Stimulated activated naive CD8-positive, alpha-beta T cell treated with anti-CD3 and anti-CD28 coated beads, Interleukin-15, Interleukin-2, amounts not matched to agents 100 U/mL and 50 U/mL, for 24 hours (primary cell): ENCODE results near the gene NANS.
"Not testable (repeated sequence)": the region's sequence is repeated elsewhere in the genome, so short reads cannot be mapped to it uniquely, and the experiment has no call there.

Source experiments
- ATAC-seq: fragments of 150-1000 bp; cut with Tn5 transposase; one replicate; pipeline ENCODE4 v1.10.0; 2021
- DNase-seq: peaks from one replicate; pipeline ENCODE4 v3.0.0; 2021

The NANS gene

DNA sequence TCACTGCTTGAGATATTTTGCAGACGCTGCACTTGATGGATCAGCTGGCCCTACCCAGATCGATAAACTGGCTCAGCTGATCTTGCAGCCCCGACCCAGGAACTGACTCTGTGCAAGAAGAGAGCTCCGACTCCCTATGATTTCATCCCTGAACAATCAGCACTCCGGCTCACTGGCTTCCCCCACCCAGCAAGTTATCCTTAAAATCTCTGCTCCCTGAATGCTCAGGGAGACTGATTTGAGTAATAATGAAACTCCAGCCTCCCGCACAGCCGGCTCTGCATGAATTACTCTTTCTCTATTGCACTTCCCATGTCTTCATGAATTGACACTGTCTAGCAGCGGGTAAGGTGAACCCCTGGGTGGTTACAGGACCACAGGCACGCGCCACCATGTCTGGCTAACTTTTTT is 16.9 kb upstream of the NANS start:
- ATAC-seq = no peak
- DNase-seq = no peak

DNA sequence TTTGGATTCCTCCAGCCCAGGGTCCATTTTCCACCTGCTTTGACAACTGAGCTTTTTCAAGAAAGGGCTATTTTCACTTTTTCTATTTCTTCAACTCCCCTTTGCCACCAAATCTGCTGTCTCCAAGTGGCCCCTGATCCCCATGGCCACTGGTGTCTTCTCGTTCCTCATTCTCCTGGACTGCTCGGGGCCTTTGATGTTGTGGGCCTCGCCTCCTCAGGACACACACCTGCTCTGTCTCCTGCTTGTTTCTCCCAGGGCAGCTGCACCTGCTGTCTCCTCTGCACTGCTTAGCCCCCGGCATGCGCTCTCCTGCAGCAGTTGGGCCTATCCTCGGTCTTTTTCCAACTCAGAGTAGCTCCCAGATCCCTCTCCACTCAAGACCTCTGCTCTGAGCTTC is 16.3 kb upstream of the NANS start:
- ATAC-seq = no peak
- no peak for DNase-seq

GRCh38 chr9:98043915-98044314 is 12.6 kb upstream of the NANS start:
- ATAC-seq (no peak), DNase-seq (no peak)

- ATAC-seq = peak; percentile 84
- peak; percentile 19 for DNase-seq
Measured at GRCh38 chr9:98045234-98046179, 11.0 kb upstream of the NANS start.

GRCh38 chr9:98046180-98046543 is 10.4 kb upstream of the NANS start:
- DNase-seq (no peak), ATAC-seq (no peak)

- ATAC-seq (peak; percentile 55), DNase-seq (no peak)
Measured at GRCh38 chr9:98047002-98047401, 9.5 kb upstream of the NANS start.

GRCh38 chr9:98049288-98050072 is 7.1 kb upstream of the NANS start:
- DNase-seq (no peak), ATAC-seq (no peak)

GRCh38 chr9:98050351-98050750 is 6.2 kb upstream of the NANS start:
- no peak for ATAC-seq
- no peak for DNase-seq

- no peak for ATAC-seq
Measured at GRCh38 chr9:98054376-98054951, 2.1 kb upstream of the NANS start.

DNA sequence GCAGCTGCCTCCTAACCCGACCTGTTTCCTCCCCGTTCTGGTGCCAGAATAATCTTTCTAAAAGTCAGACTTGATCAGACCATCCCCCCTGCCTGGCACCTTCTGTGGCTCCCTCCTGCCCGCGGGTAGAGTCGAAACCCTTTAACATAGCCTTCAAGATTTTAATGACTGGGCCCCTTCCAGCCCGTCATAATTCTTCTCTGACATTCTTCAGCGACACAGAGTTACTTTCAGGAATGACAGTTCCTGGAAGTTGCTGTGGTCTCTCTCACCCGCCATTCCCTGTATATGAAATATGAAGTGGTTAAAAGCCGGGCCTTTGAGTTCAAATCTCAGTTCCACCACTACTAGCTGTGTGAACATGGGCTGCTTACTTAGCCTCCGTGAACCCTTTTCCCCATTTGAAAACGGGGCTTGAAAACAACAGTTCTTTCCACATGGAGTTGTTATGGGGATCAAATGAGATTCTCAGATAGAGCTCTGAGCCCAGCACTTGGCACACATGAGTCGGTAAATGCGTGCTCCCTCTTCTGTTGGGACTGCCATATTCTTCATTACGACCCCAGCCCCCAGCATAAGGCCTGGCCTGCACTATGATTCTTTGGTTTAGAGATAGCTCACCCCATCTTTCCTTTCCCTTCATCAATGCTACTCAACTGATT is 737 bp downstream of the NANS start:
- no peak for DNase-seq
- no peak for ATAC-seq

More at GRCh38 chr9:98054376-98054951, 2.1 kb upstream of the NANS start:
- no peak for DNase-seq

GRCh38 chr9:98062161-98062560 is 5.6 kb downstream of the NANS start:
- no peak for ATAC-seq
- no peak for DNase-seq

DNA sequence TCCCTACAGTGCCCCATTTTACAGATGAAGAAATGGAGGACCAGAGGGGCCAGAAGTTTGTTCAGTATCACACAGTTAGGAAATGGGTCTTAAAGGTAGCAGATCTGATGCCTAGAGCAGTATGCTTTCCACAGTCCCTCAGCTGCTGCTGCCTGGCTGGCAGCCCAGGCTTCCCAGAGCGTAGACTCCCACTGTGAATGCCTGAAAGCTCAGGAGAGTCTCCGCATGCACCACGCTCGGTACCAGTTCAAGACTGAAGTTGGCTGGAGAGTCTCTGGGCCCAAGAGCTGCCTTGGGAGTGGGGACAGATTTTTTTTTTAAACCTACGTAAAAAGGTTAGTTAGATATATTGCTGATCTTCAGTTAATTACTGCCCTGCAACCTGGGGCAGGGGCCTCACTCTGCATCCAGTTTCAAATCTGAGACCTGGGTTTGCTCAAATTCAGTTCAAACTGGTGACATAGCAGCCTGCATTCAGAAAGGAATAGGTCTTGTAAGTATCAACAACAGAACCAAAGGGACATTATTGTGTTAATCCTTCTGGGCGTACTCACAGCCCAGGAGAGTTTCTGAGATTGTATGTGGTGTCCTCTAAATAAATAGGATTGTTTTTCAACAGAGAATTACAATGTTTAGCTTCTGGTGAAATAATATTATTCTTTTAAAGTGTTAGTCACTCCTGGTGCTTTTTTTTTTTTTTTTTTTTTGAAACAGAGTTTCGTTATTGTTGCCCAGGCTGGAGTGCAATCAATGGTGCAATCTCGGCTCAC is 8.3 kb downstream of the NANS start:
- DNase-seq (no peak), ATAC-seq (no peak)

- no peak for DNase-seq
- ATAC-seq = no peak
Measured at GRCh38 chr9:98066235-98066634, 9.7 kb downstream of the NANS start.

GRCh38 chr9:98067184-98067583 is 10.7 kb downstream of the NANS start:
- no peak for DNase-seq
- no peak for ATAC-seq

GRCh38 chr9:98069551-98069950 is 13.0 kb downstream of the NANS start:
- peak; percentile 30 for ATAC-seq
- no peak for DNase-seq

DNA sequence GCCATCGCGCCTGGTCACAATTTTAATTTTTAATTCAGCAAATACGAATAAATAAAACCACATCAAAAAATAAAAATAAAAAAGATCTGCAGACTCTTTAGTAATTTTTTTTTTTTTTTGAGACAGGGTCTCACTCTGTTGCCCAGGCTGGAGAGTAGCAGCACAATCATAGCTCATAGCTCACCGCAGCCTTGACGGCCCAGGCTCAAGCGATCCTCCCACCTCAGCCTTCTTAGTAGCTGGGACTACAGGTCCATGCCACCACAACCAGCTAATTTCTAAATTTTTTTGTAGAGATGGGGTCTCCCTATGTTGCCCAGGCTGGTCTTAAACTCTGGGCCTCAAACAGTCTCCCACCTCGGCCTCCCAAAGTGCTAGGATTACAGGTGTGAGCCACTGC is 14.2 kb downstream of the NANS start:
- DNase-seq (no peak), ATAC-seq (no peak)

DNA sequence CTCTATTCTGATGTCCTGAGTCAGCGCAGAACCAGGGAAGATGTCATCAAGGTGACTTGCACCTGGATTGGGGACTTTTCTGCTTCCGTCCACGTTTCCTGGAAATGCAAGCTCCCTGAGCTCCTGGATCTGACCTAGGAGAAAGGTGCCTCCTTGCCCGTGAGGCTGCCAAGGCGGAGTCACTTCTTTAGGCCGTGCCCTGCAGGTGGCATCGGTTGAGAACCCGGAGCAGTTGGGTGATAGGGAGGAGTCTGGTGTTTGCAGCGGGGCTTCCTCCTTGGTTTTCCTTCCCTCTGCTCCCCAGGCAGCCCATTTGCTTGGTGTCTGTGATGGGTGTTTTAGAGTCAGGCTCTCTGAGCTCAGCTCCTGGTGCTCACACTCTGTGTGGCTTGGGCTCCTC is 15.2 kb downstream of the NANS start:
- ATAC-seq = no peak
- no peak for DNase-seq

- ATAC-seq (no peak), DNase-seq (peak; percentile 77)
Measured at GRCh38 chr9:98074115-98074990, 17.8 kb downstream of the NANS start.

DNA sequence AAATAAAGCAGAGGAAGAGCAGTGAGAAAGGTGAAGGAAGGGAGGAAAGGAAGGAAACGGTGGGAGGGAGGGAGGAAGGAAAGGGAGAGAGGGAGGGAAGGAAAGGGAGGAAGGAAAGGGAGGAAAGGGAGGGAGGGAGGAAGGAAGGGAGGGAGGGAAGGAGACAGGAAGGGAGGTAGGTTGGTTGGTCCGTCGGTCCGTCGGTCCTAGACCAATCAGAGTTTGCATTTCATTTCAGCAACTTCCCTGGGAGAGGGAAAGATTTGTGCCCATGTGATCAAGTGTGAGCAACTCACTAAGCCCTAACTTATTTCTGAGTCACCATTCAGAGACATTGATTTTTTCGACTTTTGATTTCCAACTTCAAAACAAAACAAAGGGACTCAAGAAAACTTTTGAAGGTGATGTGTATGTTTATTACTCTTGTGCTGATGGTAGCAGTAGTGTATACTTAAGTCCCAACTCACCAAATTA is 18.8 kb downstream of the NANS start:
- ATAC-seq = peak; percentile 85
- no peak for DNase-seq

- not testable (repeated sequence) for ATAC-seq, DNase-seq
Measured at GRCh38 chr9:98076514-98076890, 20.0 kb downstream of the NANS start.
